Ishikawa (cell line): ENCODE measurements around the gene SLC16A12.

Experiments used
- CEBPB ChIP-seq: IDR thresholded peaks from 2 replicates; pipeline ENCODE4 v1.6.1; 2012
- EGR1 ChIP-seq: IDR thresholded peaks from 2 replicates; pipeline ENCODE4 v1.6.1; 2012
- EP300 ChIP-seq: IDR thresholded peaks from 2 replicates; pipeline ENCODE4 v1.6.1; 2012; ENCODE audit warnings: borderline replicate concordance
- MAX ChIP-seq: IDR thresholded peaks from 2 replicates; pipeline ENCODE4 v1.6.1; 2012
- RAD21 ChIP-seq: IDR thresholded peaks from 2 replicates; pipeline ENCODE4 v1.6.1; 2012; ENCODE audit warnings: low read depth
- REST ChIP-seq: IDR thresholded peaks from 2 replicates; pipeline ENCODE4 v1.6.1; 2012; ENCODE audit warnings: low read depth, mild to moderate bottlenecking
- TAF1 ChIP-seq: IDR thresholded peaks from 2 replicates; pipeline ENCODE4 v1.6.1; 2012; ENCODE audit warnings: low read depth, mild to moderate bottlenecking
- TCF12 ChIP-seq: IDR thresholded peaks from 2 replicates; pipeline ENCODE4 v1.6.1; 2012; ENCODE audit warnings: low read depth
- TEAD4 ChIP-seq: IDR thresholded peaks from 2 replicates; pipeline ENCODE4 v1.6.1; 2012

DNA sequence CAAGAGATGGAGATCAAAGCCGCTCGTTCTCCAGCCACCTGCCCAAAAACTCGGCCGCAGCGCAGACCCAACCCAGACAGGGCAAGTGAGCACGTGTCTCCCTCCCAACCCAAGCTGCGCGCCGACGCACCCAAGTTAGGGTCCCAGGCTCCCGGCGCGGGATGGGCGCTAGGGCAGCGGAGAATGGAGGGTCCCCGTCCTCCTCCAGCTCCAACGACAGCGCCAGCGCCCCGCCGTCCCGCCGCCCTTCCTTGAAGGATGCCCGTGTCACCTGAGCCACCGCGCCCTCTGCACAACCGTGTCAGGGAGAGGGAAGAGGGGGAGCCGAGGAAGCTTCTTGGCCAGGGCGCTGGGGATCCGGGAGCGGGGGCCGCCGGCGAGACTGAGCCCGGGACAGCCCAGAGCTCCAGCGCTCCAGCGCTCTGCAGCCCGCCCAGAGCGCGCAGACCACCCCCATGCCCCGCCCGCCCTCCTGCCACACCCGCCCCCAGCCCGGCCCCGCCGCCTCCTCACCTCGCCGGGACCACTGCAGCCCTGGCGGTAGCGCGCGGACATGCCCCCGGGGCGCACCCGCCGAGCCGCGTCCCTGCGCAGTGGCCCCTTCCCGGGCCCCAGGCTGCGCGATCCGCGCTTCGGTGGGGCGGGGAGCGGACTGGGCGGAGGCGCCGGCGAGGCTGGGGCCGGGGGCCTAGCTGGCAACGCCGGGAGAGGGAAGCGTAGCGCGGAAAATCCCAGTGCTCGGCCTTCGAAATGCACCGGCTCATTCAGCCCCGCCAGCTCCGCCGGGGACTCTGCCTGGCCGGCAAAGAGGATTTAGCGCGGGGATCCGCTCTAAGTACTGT lies at the start of gene SLC16A12:
- TF ChIP-seq TEAD4 = no peak
- TF ChIP-seq EP300 = no peak
- TF ChIP-seq MAX = no peak
- no peak for TF ChIP-seq RAD21
- no peak for TF ChIP-seq TAF1
- TF ChIP-seq REST = no peak
- no peak for TF ChIP-seq EGR1
- TF ChIP-seq TCF12 = no peak
- TF ChIP-seq CEBPB = no peak
